Femur (tissue), 1 donor: ENCODE data around the gene VIPR1.

Experiments
- DNase-seq: peaks from one replicate; pipeline ENCODE4 v3.0.0-alpha.2; 2017

VIPR1 gene

GRCh38 chr3:42582474-42583070 is 80.1 kb downstream of the VIPR1 start:
- DNase-seq: no peak
